ENCODE measurements around the gene WNT3A. TPM values are rescaled to one million over a fixed set of nuclear protein-coding genes. Genes with fewer than 3 reads are reported as not detected.

Gene WNT3A
- total and polyA plus RNA-seq, 2 experiments from 2014 or later, result 0.07 to 0.65 TPM

GRCh38 chr1:227994632-227995300, 12.0 kb upstream of the WNT3A start (continued):
- TF ChIP-seq ZNF462 (CRISPR knock-in tag; IDR thresholded peaks at IDR 0.05) (no peak), CTCF (conservative IDR thresholded peaks at IDR 0.05; ENCODE audit: low read depth in 2 of 2) (no peak), REST (IDR thresholded peaks at IDR 0.05; ENCODE audit: unreplicated experiment) (no peak), POLR2AphosphoS5 (IDR thresholded peaks at IDR 0.05; ENCODE audit: low read depth) (no peak), STAT1 (IDR thresholded peaks at IDR 0.05; ENCODE audit: unreplicated experiment) (no peak), ZNF114 (CRISPR knock-in tag; IDR thresholded peaks at IDR 0.05) (no peak), ETS1 (IDR thresholded peaks at IDR 0.05) (no peak)

All from GM23338 (cell line).